GM12878 (cell line): ENCODE data around the gene NAP1L4. TPM values are rescaled to one million over a fixed set of nuclear protein-coding genes. Genes with fewer than 3 reads are reported as not detected.

ENCODE experiments used
- ATAC-seq: fragments of 200-7000 bp; cut with Tn5 transposase; 3 replicates; pipeline ENCODE4 v1.9.1; 2020; ENCODE audit warnings: mild to moderate bottlenecking, moderate library complexity
- BruUV-seq: library from RNA; stranded (reverse); fragments of 400-500 nt; replicated peaks from 2 replicates; lab custom pipeline; 2021; lab: Mats Ljungman, UMichigan
- CTCF ChIA-PET: fragments of 300-600 bp; sonication (Branson Sonifier 250); formaldehyde crosslinking; extraction: SDS; loops from one replicate; lab custom pipeline; 2021; ENCODE audit warnings: inconsistent platforms; lab: Yijun Ruan, JAX
- POLR2A ChIA-PET: fragments of 350-600 bp; formaldehyde crosslinking; extraction: SDS; loops from one replicate; lab custom pipeline; 2021; ENCODE audit warnings: inconsistent platforms; lab: Charles Lee
- RAD21 ChIA-PET: fragments of 300-600 bp; sonication (Branson Sonifier 250); formaldehyde crosslinking; loops from one replicate; lab custom pipeline; 2023; ENCODE audit warnings: antibody characterized with exemption; ENCODE audit not compliant: unreplicated experiment; lab: Charles Lee
- SMC1A ChIA-PET: fragments of 300-600 bp; sonication (Branson Sonifier 250); formaldehyde crosslinking; loops from one replicate; lab custom pipeline; 2023; ENCODE audit not compliant: unreplicated experiment, uncharacterized antibody; lab: Charles Lee
- DNase-seq: peaks from one replicate; pipeline ENCODE4 v3.0.0-alpha.2; 2011; ENCODE audit warnings: low read depth, low spot score
- FAIRE-seq: peaks from 3 replicates; lab custom pipeline; 2011; peaks lifted over from hg19 to GRCh38; lab: Jason Lieb, UNC
- H2AFZ ChIP-seq: 2 replicates; pipeline ENCODE4 v1.6.0; 2011; ENCODE audit warnings: low read depth, low read length, control low read depth; ENCODE audit not compliant: control insufficient read depth
- H3K27ac ChIP-seq: 2 replicates; pipeline ENCODE4 v1.5.1; 2011; ENCODE audit warnings: control low read depth; ENCODE audit not compliant: control insufficient read depth, insufficient read depth
- H3K27me3 ChIP-seq, 2 experiments: replicated peaks in 1 of 2; 2 replicates each; pipeline versions ENCODE4 v1.6.0 to v1.6.1; 2011; ENCODE audit warnings: low read length in 1 of 2; ENCODE audit not compliant: control insufficient read depth in 2 of 2, insufficient read depth in 2 of 2
- H3K36me3 ChIP-seq, 2 experiments: 2 replicates each; pipeline ENCODE4 v1.5.1; 2011; ENCODE audit warnings: low read length in 1 of 2; ENCODE audit not compliant: control insufficient read depth in 2 of 2, insufficient read depth in 2 of 2
- H3K4me1 ChIP-seq: 2 replicates; pipeline ENCODE4 v1.6.1; 2011; ENCODE audit warnings: mild to moderate bottlenecking, low read length, moderate library complexity, mixed read lengths; ENCODE audit not compliant: control insufficient read depth, insufficient read depth
- H3K4me2 ChIP-seq: 2 replicates; pipeline ENCODE4 v1.6.0; 2011; ENCODE audit warnings: control low read depth; ENCODE audit not compliant: control insufficient read depth, insufficient read depth
- H3K4me3 ChIP-seq: fragments of 200-600 bp; sonication (generic); 2 replicates; pipeline ENCODE4 v1.5.1; 2016
- H3K79me2 ChIP-seq: 2 replicates; pipeline ENCODE4 v1.6.0; 2011; ENCODE audit warnings: low read length; ENCODE audit not compliant: control insufficient read depth, insufficient read depth
- H3K9ac ChIP-seq: 2 replicates; pipeline ENCODE4 v1.8.0; 2011; ENCODE audit warnings: low read length, control low read depth, mixed read lengths; ENCODE audit not compliant: control insufficient read depth, insufficient read depth
- H3K9me3 ChIP-seq: replicated peaks from 3 replicates; pipeline ENCODE4 v1.5.1; 2011; ENCODE audit warnings: mild to moderate bottlenecking, low read length; ENCODE audit not compliant: control insufficient read depth, insufficient read depth
- H4K20me1 ChIP-seq: 2 replicates; pipeline ENCODE4 v1.6.0; 2011; ENCODE audit not compliant: control insufficient read depth, insufficient read depth
- CUX1 ChIP-seq: IDR thresholded peaks from 2 replicates; pipeline ENCODE4 v1.6.1; 2012; ENCODE audit warnings: improper control_type of control experiment, low read depth, low read length; ENCODE audit not compliant: insufficient replicate concordance
- FOXK2 ChIP-seq: fragments of 450-650 bp; IDR thresholded peaks from 2 replicates; pipeline ENCODE4 v1.6.1; 2017; ENCODE audit warnings: mild to moderate bottlenecking, moderate library complexity
- FOXM1 ChIP-seq: IDR thresholded peaks from 2 replicates; pipeline ENCODE4 v1.6.1; 2012; ENCODE audit warnings: low read depth, mild to moderate bottlenecking, inconsistent platforms, low read length, moderate library complexity
- MLLT1 ChIP-seq: fragments of 450-650 bp; IDR thresholded peaks from 2 replicates; pipeline ENCODE4 v1.6.1; 2016; ENCODE audit warnings: mild to moderate bottlenecking
- MYB ChIP-seq: fragments of 150-350 bp; IDR thresholded peaks from 2 replicates; pipeline ENCODE4 v1.6.1; 2014; ENCODE audit warnings: mild to moderate bottlenecking, low read depth, low read length, borderline replicate concordance
- NFXL1 ChIP-seq: fragments of 450-650 bp; IDR thresholded peaks from 2 replicates; pipeline ENCODE4 v1.6.1; 2017; ENCODE audit warnings: antibody characterized with exemption, mild to moderate bottlenecking, borderline replicate concordance
- RELB ChIP-seq: fragments of 450-650 bp; IDR thresholded peaks from 2 replicates; pipeline ENCODE4 v1.6.1; 2017; ENCODE audit warnings: low read depth, mild to moderate bottlenecking, moderate library complexity
- SMAD1 ChIP-seq: fragments of 450-650 bp; IDR thresholded peaks from 2 replicates; pipeline ENCODE4 v1.6.1; 2018; ENCODE audit warnings: mild to moderate bottlenecking, low read depth; ENCODE audit not compliant: partially characterized antibody
- WGBS: methylation state at CpG from one replicate; pipeline ENCODE4 v1.1.6; 2016; ENCODE audit warnings: low lambda C conversion rate; ENCODE audit not compliant: insufficient replicate concordance, insufficient coverage; ENCODE audit errors: missing lambda C conversion rate; 5-methylcytosine and 5-hydroxymethylcytosine counted together
- in situ Hi-C: fragments of 300-500 bp; cut with MboI; formaldehyde crosslinking; loops from 9 replicates; pipeline ENCODE4 v1.14.3; 2018; ENCODE audit warnings: mixed read lengths
- intact Hi-C: fragments of 100-400 bp; cut with micrococcal nuclease; formaldehyde crosslinking; loops from one replicate; pipeline ENCODE4 v1.14.2; 2022; ENCODE audit not compliant: unreplicated experiment
- polyA plus RNA-seq, 11 experiments: library from polyadenylated mRNA; depleted of rRNA in 4 of 11; unstranded in 6 of 11; stranded (reverse) in 5 of 11; fragments of >200 nt; fragmentation: Nextera tagmentation in 4 of 11; fragmentation: Illumina TruSeq in 1 of 11; extraction: Ambion mirVana in 4 of 11; extraction: Trizol in 1 of 11; gene quantifications; 1 replicate in 1 of 11; 2 replicates in 10 of 11; pipeline versions ENCODE4 v1.2.1 to v1.2.3, GENCODE V29; 2011 to 2016; ENCODE audit warnings: inconsistent platforms in 2 of 11, missing spikeins in 2 of 11, low read depth in 1 of 11
- total RNA-seq, 4 experiments: library from RNA; depleted of rRNA in 3 of 4; stranded (reverse); fragments of >200 nt in 3 of 4; fragmentation: Illumina TruSeq in 1 of 4; extraction: Trizol in 1 of 4; gene quantifications; 2 replicates each; pipeline versions ENCODE4 v1.2.1 to v1.2.3, GENCODE V29; 2013 to 2021
- TF ChIP-seq, protein P1 (sequence below): fragments of 450-650 bp; IDR thresholded peaks from 2 replicates; pipeline ENCODE4 v1.6.1; 2018; ENCODE audit warnings: mild to moderate bottlenecking, low read depth, moderate library complexity; ENCODE audit not compliant: partially characterized antibody

The NAP1L4 gene
- total and polyA plus RNA-seq, 10 of the 15 experiments (the other 5 are each of a cell fraction or from before 2014, with no cell fraction given): 24.8 to 198 (median 114) TPM

DNA sequence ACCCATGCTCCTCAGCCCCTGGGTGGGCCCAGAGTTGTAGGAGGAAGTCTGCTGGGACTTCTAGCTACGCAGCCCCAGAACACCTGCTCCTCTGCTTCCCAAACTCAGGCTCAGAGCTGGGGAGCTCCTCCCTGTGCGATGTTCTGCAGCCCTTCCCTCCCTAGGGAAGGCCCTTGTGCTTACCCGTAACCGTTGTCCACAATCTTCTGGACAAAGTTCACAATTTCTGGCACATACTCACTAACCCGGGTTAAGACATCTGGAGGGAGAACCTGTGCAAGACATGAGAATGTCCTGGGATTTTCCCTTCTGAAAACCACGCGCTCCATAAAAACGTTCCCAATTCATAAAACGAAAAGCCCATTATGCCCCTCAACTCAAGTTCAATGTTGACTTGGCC, 36.7 kb upstream of the NAP1L4 start:
- peaks cover 7% of the 10 kb centered on the region for H3K4me1 ChIP-seq
- peaks cover 25 to 29% of the 10 kb centered on the region in 2 experiments for H3K36me3 ChIP-seq
- no peaks in the 10 kb centered on the region for H3K79me2 ChIP-seq
- H3K9ac ChIP-seq: no peak overlapping the region
- DNase-seq (no peak), ATAC-seq (no peak), FAIRE-seq (no peak)
- H3K4me3 ChIP-seq: no peak overlapping the region
- H2AFZ ChIP-seq: no peak overlapping the region
- no peaks in the 10 kb centered on the region for H3K27me3 ChIP-seq
- BruUV-seq: no TSS peak
- CTCF ChIA-PET: no interaction called here
- no peak overlapping the region for H3K27ac ChIP-seq
- 95% methylated on average over 9 of the region's 9 CpGs for WGBS
- in situ Hi-C loops (no loop called here), intact Hi-C loops (no loop called here)
- H3K9me3 ChIP-seq: no peaks in the 10 kb centered on the region
- no peak overlapping the region for H3K4me2 ChIP-seq
- H4K20me1 ChIP-seq: no peaks in the 10 kb centered on the region
- POLR2A ChIA-PET: no interaction called here
- RAD21 ChIA-PET: no interaction called here
- SMC1A ChIA-PET: interaction anchor here (1.1 kb wide), 1 partner anchor 54 kb away, joined by 4 read pairs; no protein-coding TSS in a partner anchor
- no peak for TF ChIP-seq SMAD1
- TF ChIP-seq RELB: no peak
- TF ChIP-seq CUX1: no peak
- TF ChIP-seq MYB: no peak
- no peak for TF ChIP-seq FOXK2
- no peak for TF ChIP-seq FOXM1
- TF ChIP-seq MLLT1: no peak
- TF ChIP-seq, protein P1, sequence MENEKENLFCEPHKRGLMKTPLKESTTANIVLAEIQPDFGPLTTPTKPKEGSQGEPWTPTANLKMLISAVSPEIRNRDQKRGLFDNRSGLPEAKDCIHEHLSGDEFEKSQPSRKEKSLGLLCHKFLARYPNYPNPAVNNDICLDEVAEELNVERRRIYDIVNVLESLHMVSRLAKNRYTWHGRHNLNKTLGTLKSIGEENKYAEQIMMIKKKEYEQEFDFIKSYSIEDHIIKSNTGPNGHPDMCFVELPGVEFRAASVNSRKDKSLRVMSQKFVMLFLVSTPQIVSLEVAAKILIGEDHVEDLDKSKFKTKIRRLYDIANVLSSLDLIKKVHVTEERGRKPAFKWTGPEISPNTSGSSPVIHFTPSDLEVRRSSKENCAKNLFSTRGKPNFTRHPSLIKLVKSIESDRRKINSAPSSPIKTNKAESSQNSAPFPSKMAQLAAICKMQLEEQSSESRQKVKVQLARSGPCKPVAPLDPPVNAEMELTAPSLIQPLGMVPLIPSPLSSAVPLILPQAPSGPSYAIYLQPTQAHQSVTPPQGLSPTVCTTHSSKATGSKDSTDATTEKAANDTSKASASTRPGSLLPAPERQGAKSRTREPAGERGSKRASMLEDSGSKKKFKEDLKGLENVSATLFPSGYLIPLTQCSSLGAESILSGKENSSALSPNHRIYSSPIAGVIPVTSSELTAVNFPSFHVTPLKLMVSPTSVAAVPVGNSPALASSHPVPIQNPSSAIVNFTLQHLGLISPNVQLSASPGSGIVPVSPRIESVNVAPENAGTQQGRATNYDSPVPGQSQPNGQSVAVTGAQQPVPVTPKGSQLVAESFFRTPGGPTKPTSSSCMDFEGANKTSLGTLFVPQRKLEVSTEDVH: no peak
- TF ChIP-seq NFXL1: no peak
